ENCODE measurements around the gene SHISA6.
"Not testable (repeated sequence)": the region's sequence is repeated elsewhere in the genome, so short reads cannot be mapped to it uniquely, and the experiment has no call there.

The SHISA6 gene

GRCh38 chr17:11267999-11268575 is 27.1 kb downstream of the SHISA6 start:
- no peak for ATAC-seq

- ATAC-seq: no peak
Measured at GRCh38 chr17:11269210-11269609, 28.2 kb downstream of the SHISA6 start.

- ATAC-seq: no peak
Measured at GRCh38 chr17:11272191-11272590, 31.2 kb downstream of the SHISA6 start.

- ATAC-seq: no peak
Measured at GRCh38 chr17:11273596-11273995, 32.6 kb downstream of the SHISA6 start.

GRCh38 chr17:11274106-11274505 is 33.1 kb downstream of the SHISA6 start:
- ATAC-seq: no peak

- no peak for ATAC-seq
Measured at GRCh38 chr17:11276486-11276885, 35.5 kb downstream of the SHISA6 start.

GRCh38 chr17:11278186-11278991 is 37.4 kb downstream of the SHISA6 start:
- ATAC-seq: no peak

GRCh38 chr17:11278992-11279270 is 37.9 kb downstream of the SHISA6 start:
- ATAC-seq: no peak

GRCh38 chr17:11279776-11280344 is 38.8 kb downstream of the SHISA6 start:
- no peak for ATAC-seq

GRCh38 chr17:11282586-11282985 is 41.6 kb downstream of the SHISA6 start:
- ATAC-seq: no peak

- ATAC-seq: no peak
Measured at GRCh38 chr17:11284811-11285210, 43.8 kb downstream of the SHISA6 start.

- ATAC-seq: no peak
Measured at GRCh38 chr17:11285946-11286345, 44.9 kb downstream of the SHISA6 start.

- ATAC-seq: no peak
Measured at GRCh38 chr17:11287791-11288190, 46.8 kb downstream of the SHISA6 start.

GRCh38 chr17:11290814-11291213 is 49.8 kb downstream of the SHISA6 start:
- ATAC-seq: no peak

GRCh38 chr17:11292491-11292890 is 51.5 kb downstream of the SHISA6 start:
- ATAC-seq: no peak

- no peak for ATAC-seq
Measured at GRCh38 chr17:11293480-11293879, 52.5 kb downstream of the SHISA6 start.

- no peak for ATAC-seq
Measured at GRCh38 chr17:11294826-11295225, 53.8 kb downstream of the SHISA6 start.

- ATAC-seq: no peak
Measured at GRCh38 chr17:11296994-11297393, 56.0 kb downstream of the SHISA6 start.

GRCh38 chr17:11298401-11298800 is 57.4 kb downstream of the SHISA6 start:
- no peak for ATAC-seq

GRCh38 chr17:11300201-11300600 is 59.2 kb downstream of the SHISA6 start:
- ATAC-seq: no peak

- no peak for ATAC-seq
Measured at GRCh38 chr17:11300738-11301137, 59.7 kb downstream of the SHISA6 start.

GRCh38 chr17:11301874-11302273 is 60.9 kb downstream of the SHISA6 start:
- ATAC-seq: not testable (repeated sequence)

- ATAC-seq: no peak
Measured at GRCh38 chr17:11302401-11303186, 61.6 kb downstream of the SHISA6 start.

Data from activated CD4-positive, CD25-positive, alpha-beta regulatory T cell treated with anti-CD3 and anti-CD28 coated beads, Interleukin-2, amount 50 U/mL, for 24 hours (primary cell).